ENCODE results near the gene ING3. TPM values are rescaled to one million over a fixed set of nuclear protein-coding genes. Genes with fewer than 3 reads are reported as not detected.

The ING3 gene
- total and polyA plus RNA-seq, 4 experiments from 2014 or later = 24.1 to 32.2 (median 28.1) TPM

DNA sequence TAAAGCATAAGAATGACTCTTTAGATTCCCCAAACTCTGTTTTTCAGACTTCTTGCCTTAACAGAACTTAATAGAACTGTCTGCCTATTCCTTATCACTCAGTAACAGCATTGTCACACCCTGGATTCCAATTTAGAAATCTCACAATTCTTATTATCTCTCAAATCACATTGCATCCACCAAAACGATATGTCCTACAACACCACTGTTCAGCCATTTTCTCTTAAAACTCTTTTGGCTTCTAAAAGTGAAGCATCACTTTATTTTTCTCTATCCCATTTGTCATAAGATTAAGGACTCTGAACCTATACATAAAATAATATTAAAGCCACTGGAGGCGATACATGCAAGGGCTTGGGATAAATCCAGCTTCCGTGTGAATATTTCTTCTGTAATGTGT lies 36.7 kb downstream of the ING3 start:
- intact Hi-C loops (cut with micrococcal nuclease) = loop anchor here (1.0 to 10.0 kb wide), 5 partner anchors 37 to 560 kb away; partner anchors contain the start of genes FAM3C and ING3
- ChIA-PET POLR2A (ENCODE audit: partially characterized antibody) (interaction anchor here (1.0 to 2.4 kb wide), 3 partner anchors 9 to 121 kb away, joined by 3 to 8 read pairs (median 3); no protein-coding TSS in a partner anchor), CTCF (ENCODE audit: partially characterized antibody) (interaction anchor here (0.8 to 6.3 kb wide), 19 partner anchors 9 to 560 kb away, joined by 3 to 101 read pairs (median 7); partner anchors contain the start of gene ING3)
- H3K9me3 Mint-ChIP-seq = no peaks in the 10 kb centered on the region
- Histone ChIP-seq H3K9me3 (ENCODE audit: control insufficient read depth in 1 of 2, low read length in 2 of 2) (no peaks in the 10 kb centered on the region), H3K27me3 (ENCODE audit: insufficient read depth, low read length) (peaks cover 39% of the 10 kb centered on the region), H3K27ac (ENCODE audit: low read depth, low read length) (no peak overlapping the region), H3K4me3 (ENCODE audit: low read length in 2 of 2) (no peak overlapping the region), H3K4me1 (ENCODE audit: insufficient read depth, low read length) (peaks cover 15% of the 10 kb centered on the region), H3K36me3 (ENCODE audit: insufficient read depth, low read length) (no peaks in the 10 kb centered on the region)
- H3K36me3 Mint-ChIP-seq = no peaks in the 10 kb centered on the region
- peaks cover 13 to 20% (median 15%) of the 10 kb centered on the region in 4 donors for H3K4me1 Mint-ChIP-seq
- DNase-seq = no peak
- peaks cover 30 to 34% of the 10 kb centered on the region in 2 donors for H3K27me3 Mint-ChIP-seq
- peak overlapping the region in 1 of 7 donors; percentile 32 for H3K27ac Mint-ChIP-seq
- H3K4me3 Mint-ChIP-seq = no peak overlapping the region

DNA sequence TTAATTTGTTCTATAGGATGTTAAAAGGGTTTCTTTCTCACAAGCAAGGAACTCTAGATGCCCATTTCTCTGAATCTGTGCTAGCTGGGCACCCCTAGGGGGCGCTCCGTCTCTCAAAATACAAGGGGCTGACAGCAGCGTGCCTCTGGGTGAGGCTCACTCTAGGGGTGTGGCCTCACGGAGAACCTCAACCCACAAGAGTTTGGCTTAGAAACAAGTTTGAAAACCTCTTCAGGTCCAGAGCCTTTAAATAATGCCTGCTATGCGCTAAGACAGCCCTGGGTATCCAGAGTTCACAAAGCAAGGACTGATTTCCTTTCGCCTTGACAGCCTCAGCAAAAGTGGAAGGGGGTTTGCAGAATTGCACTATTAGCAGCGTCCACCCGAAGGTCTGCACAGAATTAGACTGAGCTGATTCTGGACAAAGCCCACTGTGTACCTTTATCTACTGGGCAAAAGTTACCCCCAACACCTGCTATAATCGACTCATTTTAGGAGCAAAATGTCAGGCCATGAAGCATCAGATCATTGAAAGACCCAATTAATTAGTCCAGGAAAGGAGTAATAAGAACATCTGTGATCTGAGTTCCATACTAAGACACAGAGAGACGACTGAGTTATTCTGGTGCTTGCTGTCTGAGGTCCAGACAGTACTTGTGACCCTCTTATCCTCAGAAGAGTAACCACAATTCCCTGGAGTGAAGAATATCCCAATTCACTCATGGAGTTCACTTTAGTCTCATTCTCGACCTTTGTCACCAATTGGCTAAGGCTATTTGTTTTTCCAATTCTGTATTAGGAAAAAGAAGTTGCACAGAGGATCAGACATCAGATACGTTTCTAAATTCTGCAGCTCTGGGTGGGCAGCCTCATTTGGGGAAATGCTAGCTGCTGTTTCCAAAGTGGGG lies 37.4 kb downstream of the ING3 start:
- H3K9me3 ChIP-seq (ENCODE audit: control insufficient read depth in 1 of 2, low read length in 2 of 2) = no peaks in the 10 kb centered on the region
- H3K27ac ChIP-seq (ENCODE audit: low read depth, low read length) = no peak overlapping the region
- DNase-seq = peak; percentile 81 to 88 (median 86)
- H3K27me3 Mint-ChIP-seq = peaks cover 30 to 34% of the 10 kb centered on the region in 2 donors
- POLR2A ChIA-PET (ENCODE audit: partially characterized antibody) = interaction anchor here (0.8 to 2.4 kb wide), 4 partner anchors 8 to 120 kb away, joined by 3 to 8 read pairs (median 3); partner anchors contain the start of gene ING3
- peaks cover 15% of the 10 kb centered on the region for H3K4me1 ChIP-seq (ENCODE audit: insufficient read depth, low read length)
- H3K4me1 Mint-ChIP-seq = peaks cover 13 to 20% (median 15%) of the 10 kb centered on the region in 4 donors
- H3K9me3 Mint-ChIP-seq = no peaks in the 10 kb centered on the region
- CTCF ChIA-PET (ENCODE audit: partially characterized antibody) = interaction anchor here (1.0 to 6.3 kb wide), 16 partner anchors 8 to 120 kb away, joined by 3 to 101 read pairs (median 8); partner anchors contain the start of gene ING3
- H3K36me3 ChIP-seq (ENCODE audit: insufficient read depth, low read length) = no peaks in the 10 kb centered on the region
- H3K4me3 ChIP-seq (ENCODE audit: low read length in 2 of 2) = peak overlapping the region in 1 of 2 donors; percentile 22
- intact Hi-C loops (cut with micrococcal nuclease) = loop anchor here (1.0 to 10.0 kb wide), 5 partner anchors 38 to 559 kb away; partner anchors contain the start of genes FAM3C and ING3
- H3K27ac Mint-ChIP-seq = peak overlapping the region in 1 of 7 donors; percentile 15
- peak overlapping the region; percentile 61 to 82 (median 75) for H3K4me3 Mint-ChIP-seq
- no peaks in the 10 kb centered on the region for H3K36me3 Mint-ChIP-seq
- peaks cover 39% of the 10 kb centered on the region for H3K27me3 ChIP-seq (ENCODE audit: insufficient read depth, low read length)

DNA sequence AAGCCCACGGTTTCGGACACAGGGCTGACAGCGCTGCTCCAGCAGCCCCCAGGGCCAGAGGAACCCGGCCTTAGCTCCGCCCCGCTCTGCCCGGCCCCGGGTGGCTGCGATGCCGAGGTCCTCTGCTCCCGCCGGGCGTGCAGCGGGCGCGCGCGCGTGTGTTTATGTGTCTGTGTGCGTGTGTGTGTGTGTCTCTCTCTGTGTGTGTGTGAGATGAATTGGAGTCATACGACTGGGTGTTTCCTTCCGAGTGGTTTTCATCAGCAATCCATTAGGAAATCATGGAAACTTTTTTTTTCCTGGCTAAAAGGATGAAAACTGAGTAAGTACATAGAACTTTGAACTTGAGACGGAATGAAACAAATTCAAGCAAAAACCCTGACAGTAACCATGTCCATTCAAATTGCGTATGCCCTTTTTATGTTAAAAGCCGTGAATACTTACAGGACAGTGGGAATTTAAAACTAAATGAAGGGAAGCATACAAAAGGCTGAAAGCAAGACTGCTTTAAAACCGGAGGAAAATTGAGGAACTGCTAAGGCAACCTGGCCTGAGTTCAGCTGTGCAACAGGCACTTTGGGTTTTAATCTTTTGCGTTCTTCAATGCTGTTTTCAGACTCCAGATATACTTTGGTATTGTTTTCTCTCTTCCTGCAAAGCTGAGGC lies 38.1 kb downstream of the ING3 start, which contains the start of gene CPED1:
Gene CPED1 (plus strand): TSS at position 121 of the 666 bp plus-strand sequence. CDS start 911 bp downstream, outside the sequence.
- peak within 1 kb of the TSS in 1 of 7 donors; percentile 15 for H3K27ac Mint-ChIP-seq
- POLR2A ChIA-PET (ENCODE audit: partially characterized antibody) = interaction anchor here (0.8 to 2.4 kb wide), 2 partner anchors 38 to 93 kb away, joined by 3 to 8 read pairs; partner anchors contain the start of gene ING3

DNA sequence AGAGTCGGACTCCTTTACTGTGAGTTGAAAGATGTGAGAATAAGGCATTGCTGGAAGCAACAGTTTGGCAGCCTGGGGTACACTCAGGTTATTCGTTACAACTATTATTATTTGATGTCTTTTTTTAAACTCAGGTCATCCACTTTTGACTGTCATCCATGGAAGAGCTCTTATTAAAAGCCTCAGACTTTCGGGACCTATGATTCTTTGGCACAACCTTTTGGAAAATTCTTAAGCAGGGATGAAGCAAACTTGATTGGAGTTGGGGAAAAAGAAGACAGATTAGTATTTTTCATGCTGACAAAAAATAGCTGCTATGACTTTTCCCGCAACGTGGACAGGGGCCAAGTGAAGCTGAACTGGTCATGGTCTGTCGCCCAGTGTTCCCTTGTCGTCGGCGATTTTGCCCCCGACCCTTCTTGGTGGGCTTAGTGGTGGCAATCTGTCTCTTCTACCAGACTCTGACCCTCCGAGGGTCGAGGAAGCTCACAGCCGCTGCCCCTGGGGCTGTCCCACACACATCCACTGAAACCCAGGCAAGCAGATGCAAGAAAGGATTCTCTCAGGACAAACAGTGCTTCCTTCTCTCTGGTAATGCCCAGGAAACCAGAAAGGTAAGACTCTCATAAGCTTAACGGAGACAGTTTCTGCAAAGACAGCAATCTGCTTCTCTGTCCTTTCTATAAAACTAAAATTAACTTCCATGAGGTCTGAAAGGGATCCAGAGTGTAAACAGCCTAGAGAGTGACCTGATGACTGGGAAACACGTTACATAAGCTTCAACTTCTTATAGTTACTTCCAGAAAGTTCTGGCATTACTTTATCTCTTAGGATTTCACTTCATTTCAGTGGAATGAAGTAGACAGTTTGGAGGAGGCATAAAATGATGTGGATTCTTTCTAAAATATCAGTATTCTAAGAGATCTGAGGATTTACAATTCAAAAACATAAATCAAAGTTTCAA lies 39.0 kb downstream of the ING3 start:
- Mint-ChIP-seq H3K27me3 (peaks cover 30 to 34% of the 10 kb centered on the region in 2 donors), H3K9me3 (no peaks in the 10 kb centered on the region), H3K4me1 (peaks cover 13 to 20% (median 15%) of the 10 kb centered on the region in 4 donors), H3K27ac (no peak overlapping the region), H3K4me3 (peak overlapping the region in 2 of 8 donors; percentile 62 to 81), H3K36me3 (no peaks in the 10 kb centered on the region)
- POLR2A ChIA-PET (ENCODE audit: partially characterized antibody) = interaction anchor here (0.8 to 2.4 kb wide), 3 partner anchors 39 to 92 kb away, joined by 3 to 8 read pairs (median 5); partner anchors contain the start of gene ING3
- Histone ChIP-seq H3K9me3 (ENCODE audit: control insufficient read depth in 1 of 2, low read length in 2 of 2) (no peaks in the 10 kb centered on the region), H3K27ac (ENCODE audit: low read depth, low read length) (no peak overlapping the region), H3K27me3 (ENCODE audit: insufficient read depth, low read length) (peaks cover 39% of the 10 kb centered on the region), H3K4me3 (ENCODE audit: low read length in 2 of 2) (peak overlapping the region; percentile 12 to 22), H3K36me3 (ENCODE audit: insufficient read depth, low read length) (no peaks in the 10 kb centered on the region), H3K4me1 (ENCODE audit: insufficient read depth, low read length) (peaks cover 15% of the 10 kb centered on the region)
- DNase-seq = no peak
- intact Hi-C loops (cut with micrococcal nuclease) = loop anchor here (10.0 kb wide), 1 partner anchor 405 kb away; the partner anchor contains the start of gene FAM3C
- CTCF ChIA-PET (ENCODE audit: partially characterized antibody) = interaction anchor here (0.6 to 6.3 kb wide), 8 partner anchors 9 to 1349 kb away, joined by 3 to 101 read pairs (median 5); no protein-coding TSS in a partner anchor

More for the DNA sequence above, 38.1 kb downstream of the ING3 start, which contains the start of gene CPED1:
- Mint-ChIP-seq H3K36me3 (no peaks in the 10 kb centered on the region), H3K27me3 (peaks cover 30 to 34% of the 10 kb centered on the region in 2 donors), H3K4me3 (peak within 1 kb of the TSS; percentile 61 to 82 (median 76)), H3K9me3 (no peaks in the 10 kb centered on the region), H3K4me1 (peaks cover 13 to 20% (median 15%) of the 10 kb centered on the region in 4 donors)
- Histone ChIP-seq H3K4me3 (ENCODE audit: low read length in 2 of 2) (peak within 1 kb of the TSS; percentile 12 to 22), H3K27ac (ENCODE audit: low read depth, low read length) (no peak within 1 kb of the TSS), H3K4me1 (ENCODE audit: insufficient read depth, low read length) (peaks cover 15% of the 10 kb centered on the region), H3K9me3 (ENCODE audit: control insufficient read depth in 1 of 2, low read length in 2 of 2) (no peaks in the 10 kb centered on the region), H3K36me3 (ENCODE audit: insufficient read depth, low read length) (no peaks in the 10 kb centered on the region), H3K27me3 (ENCODE audit: insufficient read depth, low read length) (peaks cover 39% of the 10 kb centered on the region)
- CTCF ChIA-PET (ENCODE audit: partially characterized antibody) = interaction anchor here (0.6 to 6.3 kb wide), 14 partner anchors 8 to 1350 kb away, joined by 3 to 101 read pairs (median 8); no protein-coding TSS in a partner anchor
- peak in 3 of 5 donors; percentile 11 to 44 (median 23) for DNase-seq
- intact Hi-C loops (cut with micrococcal nuclease) = loop anchor here (10.0 kb wide), 1 partner anchor 406 kb away; the partner anchor contains the start of gene FAM3C

DNA sequence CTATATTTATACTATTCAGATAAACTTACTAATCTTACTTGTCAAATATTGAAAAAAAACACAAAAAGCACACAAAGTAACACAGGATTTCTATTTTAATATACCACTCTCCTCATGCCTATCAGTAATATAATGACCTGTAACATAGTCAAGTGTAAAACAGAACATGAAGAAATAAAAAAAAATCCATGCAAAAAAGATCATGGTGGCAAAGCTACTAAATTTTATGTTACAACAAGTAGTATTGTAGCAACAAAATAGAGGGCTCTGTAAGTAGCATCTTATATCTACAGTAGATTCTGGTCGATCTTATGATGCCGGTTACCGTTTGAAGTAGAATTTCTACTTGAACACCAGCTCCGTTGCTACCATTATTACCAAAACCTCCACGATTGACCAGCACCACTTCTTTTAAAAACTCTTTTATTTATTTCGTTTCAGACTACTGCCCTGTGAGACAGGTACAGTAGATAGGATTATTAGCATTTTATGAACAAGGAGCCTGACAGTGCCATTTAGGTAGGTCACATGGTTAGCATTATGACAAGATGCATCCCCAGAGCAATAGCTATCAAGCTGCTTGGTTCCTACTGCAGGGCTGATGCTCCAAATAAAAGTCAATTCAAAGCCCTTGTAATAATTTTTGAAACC lies 40.0 kb downstream of the ING3 start:
- DNase-seq = no peak
- peaks cover 15% of the 10 kb centered on the region for H3K4me1 ChIP-seq (ENCODE audit: insufficient read depth, low read length)
- Mint-ChIP-seq H3K9me3 (no peaks in the 10 kb centered on the region), H3K27me3 (peaks cover 31 to 36% of the 10 kb centered on the region in 2 donors), H3K36me3 (no peaks in the 10 kb centered on the region), H3K27ac (no peak overlapping the region), H3K4me1 (peaks cover 13 to 21% (median 18%) of the 10 kb centered on the region in 4 donors), H3K4me3 (no peak overlapping the region)
- H3K4me3 ChIP-seq (ENCODE audit: low read length in 2 of 2) = no peak overlapping the region
- ChIA-PET CTCF (ENCODE audit: partially characterized antibody) (interaction anchor here (0.6 to 6.3 kb wide), 5 partner anchors 10 to 1003 kb away, joined by 3 to 101 read pairs (median 42); no protein-coding TSS in a partner anchor), POLR2A (ENCODE audit: partially characterized antibody) (interaction anchor here (1.6 kb wide), 1 partner anchor 40 kb away, joined by 5 read pairs; the partner anchor contains the start of gene ING3)
- intact Hi-C loops (cut with micrococcal nuclease) = no loop called here
- H3K27ac ChIP-seq (ENCODE audit: low read depth, low read length) = no peak overlapping the region
- H3K36me3 ChIP-seq (ENCODE audit: insufficient read depth, low read length) = no peaks in the 10 kb centered on the region
- peaks cover 39% of the 10 kb centered on the region for H3K27me3 ChIP-seq (ENCODE audit: insufficient read depth, low read length)
- H3K9me3 ChIP-seq (ENCODE audit: control insufficient read depth in 1 of 2, low read length in 2 of 2) = no peaks in the 10 kb centered on the region
